HS-27A (cell line): ENCODE data around the gene NDOR1.
"Not testable (repeated sequence)": the region's sequence is repeated elsewhere in the genome, so short reads cannot be mapped to it uniquely, and the experiment has no call there.

Experiments used
- DNase-seq: peaks from one replicate; pipeline ENCODE4 v3.0.0-alpha.2; 2012; ENCODE audit warnings: low read depth, missing footprints

The NDOR1 gene

DNA sequence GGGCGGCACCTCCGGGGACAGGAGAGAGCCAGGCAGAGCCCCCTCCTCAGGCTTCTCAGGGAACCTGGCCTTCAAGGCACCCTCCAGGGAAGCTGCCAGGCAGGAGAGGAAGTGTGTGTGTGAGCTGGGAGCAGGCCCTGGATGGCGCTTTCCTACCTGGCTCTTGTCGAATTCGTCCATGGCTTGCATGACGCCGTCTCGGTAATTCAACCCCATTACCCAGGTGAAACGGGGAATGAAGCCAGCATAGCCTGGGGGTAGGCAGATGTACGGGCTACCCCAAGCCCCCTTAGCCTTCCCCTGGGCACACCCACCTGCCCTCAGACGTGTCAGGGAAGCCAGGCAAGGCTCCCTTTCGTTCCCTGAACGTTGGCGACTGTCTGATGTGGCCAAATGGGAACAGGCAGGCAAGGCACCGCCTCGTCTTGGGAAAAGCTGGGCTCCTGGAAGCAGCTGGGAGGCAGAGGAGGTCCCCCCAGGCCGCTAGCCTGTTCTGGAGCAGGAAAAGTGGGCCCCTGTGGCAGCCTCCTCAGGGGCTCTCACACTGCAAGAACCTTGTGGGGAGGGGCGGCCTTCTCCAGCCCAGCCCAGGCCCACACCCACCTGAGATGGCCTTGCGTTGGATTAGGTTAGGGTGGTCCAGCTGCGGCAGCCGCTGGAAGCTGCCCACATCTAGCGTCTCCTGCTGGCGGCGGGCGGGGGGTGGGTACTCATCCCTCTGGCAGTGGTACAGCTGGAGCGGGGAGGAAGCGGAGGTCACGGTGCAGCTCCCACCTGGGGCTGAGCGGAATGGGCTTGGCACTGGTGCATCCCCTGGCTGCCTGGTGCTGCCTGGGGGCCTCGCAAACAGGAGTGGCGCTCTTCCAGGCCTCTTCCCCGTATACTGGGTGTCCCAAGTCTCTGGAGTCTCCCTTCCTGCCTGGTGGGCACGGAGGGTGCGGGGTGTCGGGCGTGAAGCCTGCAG is 39.3 kb downstream of the NDOR1 start:
- no peak for DNase-seq

DNA sequence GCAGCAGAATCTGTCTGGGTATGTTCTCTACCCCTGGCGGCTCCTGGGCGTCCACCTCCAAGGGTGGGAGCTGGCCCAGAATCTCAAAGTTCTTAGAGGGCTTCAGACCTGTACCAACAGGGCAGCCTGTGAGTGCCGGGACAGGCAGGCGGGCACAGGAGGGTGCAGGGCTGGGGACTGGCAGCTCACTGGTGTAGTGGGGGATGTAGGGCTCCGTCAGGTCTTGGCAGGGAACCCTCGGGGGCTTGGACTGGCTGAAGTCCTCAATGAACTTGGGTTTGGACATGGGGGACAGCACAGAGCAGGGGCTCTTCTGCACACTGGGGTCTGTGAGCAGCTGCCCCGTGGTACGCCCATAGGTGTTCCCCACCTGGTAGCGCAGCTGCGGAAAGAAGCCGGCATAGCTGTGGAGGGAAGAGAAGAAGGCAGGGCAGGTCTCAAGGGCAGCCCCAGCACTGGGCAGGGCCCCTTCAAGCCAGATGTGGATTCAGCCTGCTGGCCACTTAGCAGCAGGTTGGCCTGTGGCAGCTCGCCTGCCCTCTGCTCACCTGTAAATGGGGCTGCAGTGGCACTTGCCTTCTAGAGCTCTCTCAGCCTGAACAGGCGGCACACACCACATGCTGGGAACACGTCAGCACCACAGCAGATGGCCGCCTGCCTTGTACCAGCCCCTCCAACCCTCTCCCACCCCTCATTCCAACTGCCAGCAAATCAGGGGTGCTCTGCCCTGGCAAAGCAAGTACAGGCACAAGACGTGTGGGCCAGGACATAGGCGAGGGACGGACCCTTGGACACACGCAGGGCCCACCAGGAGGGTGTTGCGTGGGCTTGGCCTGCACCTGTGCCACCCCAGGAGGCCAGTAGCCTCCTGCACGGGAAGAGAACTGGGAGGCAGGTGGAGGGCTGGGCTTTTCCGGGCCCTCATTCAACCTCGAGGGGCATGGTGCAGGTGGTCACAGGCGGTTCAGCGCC is 40.2 kb downstream of the NDOR1 start:
- DNase-seq = no peak

DNA sequence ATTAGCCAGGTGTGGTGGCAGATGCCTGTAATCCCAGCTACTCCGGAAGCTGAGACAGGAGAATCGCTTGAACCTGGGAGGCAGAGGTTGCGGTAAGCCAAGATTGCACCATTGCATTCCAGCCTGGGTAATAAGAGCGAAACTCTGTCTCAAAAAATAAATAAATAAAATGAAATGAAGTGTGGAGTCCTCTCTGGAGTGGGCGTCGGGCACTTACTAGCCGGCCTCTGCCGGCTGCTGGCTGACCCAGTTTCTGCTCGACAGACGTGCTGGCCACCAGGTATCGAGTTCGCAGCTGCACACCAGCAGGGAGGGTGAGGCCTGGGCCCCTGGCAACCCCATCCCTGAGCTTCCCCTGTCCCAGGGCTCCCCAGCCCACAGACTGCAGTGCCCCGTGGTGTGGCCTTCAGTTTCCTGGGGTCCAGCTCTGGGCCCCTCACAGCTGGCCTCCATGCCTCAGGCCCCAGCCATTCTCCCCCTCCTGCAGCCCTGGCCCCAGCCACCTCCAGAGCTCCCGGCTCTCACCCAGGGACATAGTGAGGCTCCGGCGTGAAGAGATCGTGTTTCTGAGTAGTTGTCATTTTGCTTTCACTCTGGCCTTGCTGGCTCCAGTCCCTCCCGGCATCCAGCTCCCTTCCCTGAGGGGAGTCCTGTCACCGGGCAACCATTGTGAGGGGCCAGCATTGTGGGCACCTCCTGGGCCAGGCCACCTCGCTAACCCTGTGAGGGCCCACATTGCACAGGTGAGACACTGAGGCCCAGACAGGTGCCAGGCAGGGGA is 41.8 kb downstream of the NDOR1 start:
- no peak for DNase-seq

DNA sequence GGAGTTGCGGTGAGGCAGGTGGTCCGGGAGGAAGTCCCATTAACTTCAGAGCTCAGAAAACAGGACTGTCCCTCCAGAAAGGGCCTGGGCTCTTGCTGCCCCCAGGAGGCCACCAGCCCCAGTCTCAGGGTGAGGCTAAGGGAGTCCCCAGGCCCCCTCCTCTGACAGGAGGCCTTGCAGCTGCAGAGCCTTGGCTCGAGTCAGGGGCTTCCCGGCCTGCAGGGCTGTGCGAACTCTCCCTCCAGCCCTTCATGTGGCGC is 42.3 kb downstream of the NDOR1 start:
- no peak for DNase-seq

DNA sequence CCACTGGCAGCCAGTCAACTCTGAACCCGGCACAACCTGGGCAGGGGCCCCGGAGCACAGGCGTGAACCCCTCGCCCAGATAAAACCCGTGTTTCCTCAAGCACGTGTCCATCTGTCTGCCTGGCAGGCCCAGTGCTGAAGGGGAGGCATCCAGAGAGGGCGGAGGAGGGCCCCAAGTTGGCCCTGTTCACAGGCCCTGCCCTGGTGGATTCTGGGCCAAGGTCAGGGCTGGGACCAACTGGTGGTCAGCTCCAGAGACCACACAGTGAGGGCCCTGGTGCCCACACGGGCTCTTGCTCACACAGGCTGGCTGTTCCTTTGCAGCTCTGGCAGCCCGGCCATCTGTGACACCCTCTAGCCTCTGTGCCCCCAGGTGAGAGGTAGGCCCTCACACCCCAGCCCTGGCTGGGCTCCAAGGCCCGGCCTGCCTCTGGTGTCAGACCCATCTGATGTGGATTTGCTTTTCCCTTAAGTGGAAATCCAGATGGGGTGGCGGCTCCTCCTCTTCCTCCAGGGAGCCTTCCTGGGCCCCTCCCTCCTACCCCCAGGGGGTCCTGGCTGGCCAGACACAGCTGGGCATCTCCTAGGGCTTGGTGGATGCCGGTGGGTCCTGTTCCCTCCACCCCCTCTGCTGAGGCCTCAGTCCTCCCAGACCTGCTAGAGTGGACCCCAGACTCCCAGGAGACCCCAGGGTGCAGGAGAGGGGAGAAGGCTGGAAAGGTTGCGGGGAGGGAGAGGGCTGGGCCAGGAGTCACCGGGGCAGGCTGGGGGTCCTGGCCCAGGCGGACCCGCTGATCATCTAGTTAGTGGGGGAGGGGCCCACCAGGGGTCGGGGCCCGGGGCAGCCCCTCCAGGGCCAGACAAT is 45.1 kb downstream of the NDOR1 start:
- DNase-seq = no peak

DNA sequence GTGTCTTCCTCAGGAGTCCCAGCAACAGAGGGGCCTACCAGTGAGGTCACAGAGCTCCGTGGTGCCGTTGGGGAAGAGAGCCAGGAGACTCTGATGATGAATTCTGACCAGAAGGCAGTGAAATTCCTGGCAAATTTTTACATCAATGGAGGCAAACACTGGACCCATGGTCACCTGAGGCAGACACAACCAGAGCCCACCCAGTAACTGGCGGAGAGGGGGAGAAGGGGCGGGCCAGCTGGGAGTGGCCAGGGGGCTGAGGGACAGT is 45.6 kb downstream of the NDOR1 start, which contains the start of gene STPG3:
TSS of gene STPG3 (plus strand) at position 93 of the 268 bp plus-strand sequence. CDS start at position 94, 1 bp downstream.
- DNase-seq = no peak

DNA sequence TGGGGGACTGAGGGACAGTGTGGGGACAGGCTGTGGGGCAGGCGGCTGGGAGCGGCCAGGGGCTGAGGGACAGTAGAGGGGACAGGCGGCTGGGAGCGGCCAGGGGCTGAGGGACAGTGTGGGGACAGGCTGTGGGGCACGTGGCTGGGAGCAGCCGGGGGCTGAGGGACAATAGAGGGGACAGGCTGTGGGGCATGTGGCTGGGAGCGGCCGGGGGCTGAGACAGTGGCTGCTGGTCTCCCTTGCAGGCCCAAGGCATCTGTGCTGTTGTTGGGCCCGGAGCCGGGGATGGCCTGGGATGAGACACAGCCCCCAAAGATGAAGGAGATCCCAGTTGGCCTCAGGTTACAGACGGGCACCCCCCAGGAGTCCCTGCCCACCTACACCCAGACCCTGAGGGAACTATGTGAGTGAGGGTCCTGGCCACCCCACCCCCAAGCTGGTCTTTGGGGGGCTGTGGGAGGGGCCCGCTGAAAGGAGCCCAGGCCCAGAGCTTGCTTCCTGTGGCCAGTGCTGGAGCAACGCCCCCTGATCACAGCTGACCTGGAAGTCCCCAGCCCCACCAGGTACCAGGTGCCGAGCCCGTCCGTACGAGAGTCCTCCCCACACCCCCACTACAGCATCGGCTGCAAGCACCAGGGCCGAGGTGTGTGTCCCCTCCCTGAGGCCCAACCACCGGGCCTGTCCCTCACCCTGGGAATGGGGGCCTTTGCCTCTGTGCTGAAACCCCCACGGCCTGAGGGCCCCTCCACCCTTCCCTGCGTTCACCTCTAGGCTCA is 46.2 kb downstream of the NDOR1 start:
- no peak for DNase-seq

DNA sequence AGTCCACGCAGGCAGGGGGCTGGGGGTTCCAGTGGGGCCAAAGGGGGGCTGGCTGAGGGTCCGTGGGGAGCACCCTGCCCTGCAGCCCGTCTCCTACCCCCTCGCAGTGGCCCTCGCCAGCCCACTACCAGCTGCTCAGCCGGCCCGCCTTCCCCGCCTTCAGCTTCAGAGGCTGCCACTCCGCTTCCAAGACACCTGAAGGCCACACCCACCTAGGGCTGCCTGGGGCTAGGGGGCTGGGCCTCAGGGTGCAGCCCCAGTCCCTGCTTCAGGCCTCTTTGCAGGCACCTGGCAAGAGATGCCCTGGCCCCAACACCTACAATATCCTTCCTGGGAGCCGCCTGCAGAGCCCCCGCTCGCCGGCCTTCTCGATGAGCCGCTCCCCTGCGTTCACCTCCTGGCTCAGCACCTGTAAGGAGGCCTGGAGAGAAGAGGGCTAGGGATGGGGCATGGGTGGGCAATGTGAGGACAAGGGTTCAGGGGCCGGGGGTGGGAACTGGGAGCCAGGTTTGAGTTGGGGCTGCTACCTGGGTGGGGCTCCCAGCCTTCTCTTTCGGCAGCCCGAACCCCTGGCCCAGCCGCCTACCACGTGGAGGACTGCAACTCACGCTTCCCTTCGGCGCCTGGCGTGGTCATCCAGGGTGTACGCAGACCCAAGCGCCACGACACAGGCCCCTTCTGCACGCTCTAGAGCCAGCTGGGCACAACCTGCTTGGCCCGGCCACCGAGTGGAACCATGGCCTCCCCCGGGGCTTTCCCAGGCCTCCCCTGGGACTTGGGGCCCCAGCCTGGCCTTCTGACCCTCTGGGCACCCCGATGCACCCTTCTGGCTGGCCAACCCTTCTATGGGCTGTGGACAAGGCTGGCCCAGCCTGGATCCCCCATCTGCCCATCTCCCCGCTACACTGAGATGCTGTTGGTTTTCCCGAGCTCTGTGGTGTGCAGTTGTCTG is 47.3 kb downstream of the NDOR1 start:
- DNase-seq = no peak

DNA sequence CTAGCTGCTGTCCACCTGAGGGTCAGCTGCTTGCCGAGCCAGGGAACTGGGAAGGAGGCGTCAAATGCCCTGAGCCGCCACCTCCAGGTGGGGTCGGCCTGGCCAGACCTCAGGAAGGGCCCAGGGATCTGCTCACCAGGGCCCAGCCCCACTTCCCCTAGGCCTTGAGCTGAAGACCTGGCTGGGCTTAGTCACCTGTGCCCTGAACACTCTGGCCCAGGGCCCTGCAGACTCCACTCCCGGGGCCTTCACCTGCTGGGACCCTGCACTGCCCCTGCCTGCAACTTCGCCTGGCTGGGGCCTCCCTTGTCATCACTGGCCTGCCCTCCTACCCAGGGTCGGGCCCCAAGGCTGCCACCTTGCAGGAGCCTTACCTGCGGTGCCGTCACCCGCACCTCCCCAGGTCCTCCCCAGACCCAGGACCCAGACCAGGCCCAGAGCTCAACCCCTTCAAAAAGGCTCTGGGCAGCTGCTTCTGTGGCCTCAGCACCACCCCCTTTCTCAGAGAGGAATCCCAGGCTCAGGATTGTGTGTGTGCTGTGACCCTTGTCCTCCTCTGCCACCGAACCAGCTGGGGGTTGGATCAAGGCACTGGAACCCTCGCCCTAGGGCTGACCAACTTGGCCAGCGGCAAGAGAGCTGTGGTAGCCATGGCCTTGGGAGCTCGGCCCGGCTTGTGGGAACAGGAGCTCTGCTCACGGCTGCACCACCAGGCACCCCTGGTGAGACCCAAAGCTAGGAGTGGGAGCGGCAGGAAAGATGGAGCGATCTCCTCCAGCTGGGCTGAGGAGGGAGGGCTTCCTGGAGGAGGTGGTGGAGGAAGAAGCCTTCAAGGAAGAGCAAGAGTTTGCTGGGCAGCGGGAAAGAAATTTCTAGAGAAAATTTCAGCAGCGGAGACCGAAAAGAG is 48.5 kb downstream of the NDOR1 start:
- DNase-seq = no peak

DNA sequence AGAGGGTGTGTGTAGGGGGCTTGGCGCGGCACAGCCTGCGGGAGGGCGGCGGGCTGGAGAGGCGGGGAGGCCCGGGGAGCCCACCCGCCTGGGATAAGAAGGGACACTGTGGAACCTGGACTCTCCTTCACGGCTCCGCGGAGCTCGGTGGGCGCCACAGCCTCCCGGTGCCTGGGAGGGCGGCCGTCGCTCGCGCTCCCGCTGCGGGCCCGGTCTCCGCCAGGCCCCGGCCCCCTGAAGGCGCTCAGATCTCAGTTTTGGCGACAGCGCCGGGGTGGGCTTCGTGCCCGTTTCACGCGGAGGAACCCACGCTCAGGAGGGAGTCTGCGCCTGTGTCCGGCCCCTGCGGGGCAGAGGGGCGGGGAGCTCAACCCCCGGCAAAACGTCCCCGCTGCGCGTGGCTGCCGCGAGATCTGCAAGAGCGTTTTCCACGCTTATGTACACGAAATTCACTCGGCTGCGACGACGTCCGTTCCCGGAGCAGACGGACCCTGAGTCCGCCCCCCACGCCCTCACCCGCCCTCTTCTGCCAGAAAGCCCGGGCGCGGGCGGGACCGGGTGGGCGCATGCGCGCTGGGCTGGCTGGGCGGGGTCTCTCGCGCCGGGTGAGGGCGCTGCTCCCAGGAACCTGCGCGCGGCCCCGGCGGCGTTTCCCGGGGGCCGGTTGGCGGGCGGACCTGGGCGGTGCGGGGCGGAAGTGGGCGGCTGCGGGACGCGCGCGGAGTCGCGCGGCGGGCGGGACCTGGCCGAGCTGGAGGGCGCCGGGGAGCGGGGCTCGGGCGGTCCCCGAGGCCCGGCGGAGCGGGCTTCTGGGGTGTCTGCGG is 49.3 kb downstream of the NDOR1 start, which contains the start of gene NELFB:
TSS of gene NELFB (plus strand) at position 704 of the 824 bp plus-strand sequence.
- no peak for DNase-seq

DNA sequence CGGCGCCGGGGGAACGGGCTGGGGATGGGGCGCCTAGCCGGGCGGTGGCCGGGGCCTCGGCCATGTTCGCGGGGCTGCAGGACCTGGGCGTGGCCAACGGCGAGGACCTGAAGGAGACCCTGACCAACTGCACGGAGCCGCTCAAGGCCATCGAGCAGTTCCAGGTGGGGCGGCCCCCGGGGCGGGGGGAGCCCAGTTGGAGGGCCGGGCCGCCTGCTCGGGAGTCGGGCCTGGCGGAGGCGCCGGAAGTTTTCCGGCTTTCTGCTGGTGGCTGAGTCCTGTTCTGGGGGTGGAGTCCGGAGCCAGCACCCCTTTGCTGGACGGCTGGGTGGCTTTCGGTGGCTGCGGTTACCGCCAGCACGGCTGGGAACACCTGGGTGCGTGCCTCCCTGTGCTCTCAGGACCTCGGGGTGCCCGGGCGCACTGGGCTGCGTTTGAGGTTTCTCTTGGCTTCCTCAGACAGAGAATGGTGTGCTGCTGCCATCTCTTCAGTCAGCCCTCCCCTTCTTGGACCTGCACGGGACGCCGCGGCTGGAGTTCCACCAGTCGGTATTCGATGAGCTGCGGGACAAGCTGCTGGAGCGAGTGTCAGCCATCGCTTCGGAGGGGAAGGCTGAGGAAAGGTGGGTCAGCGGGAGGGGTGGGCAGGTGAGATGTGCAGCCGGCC is 50.1 kb downstream of the NDOR1 start:
- no peak for DNase-seq

DNA sequence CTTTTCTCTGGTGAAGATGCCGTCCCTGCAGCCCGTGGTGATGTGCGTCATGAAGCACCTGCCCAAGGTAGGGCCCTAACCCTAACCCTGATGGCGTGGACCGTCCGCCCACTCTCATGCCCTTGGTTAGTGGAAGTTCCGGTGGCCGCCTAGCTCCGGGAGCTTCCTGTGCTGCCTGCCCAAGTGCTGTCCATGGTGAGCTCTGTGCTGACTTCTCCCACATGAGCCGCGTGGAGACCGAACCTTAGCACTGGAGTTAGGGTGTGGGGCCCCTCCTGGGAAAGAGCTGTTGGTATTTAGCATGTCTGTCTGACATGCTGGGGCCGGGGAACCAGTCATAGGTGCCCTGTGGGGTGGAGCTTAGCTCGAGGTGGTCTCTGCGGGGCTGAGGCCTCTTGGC is 50.9 kb downstream of the NDOR1 start:
- no peak for DNase-seq

DNA sequence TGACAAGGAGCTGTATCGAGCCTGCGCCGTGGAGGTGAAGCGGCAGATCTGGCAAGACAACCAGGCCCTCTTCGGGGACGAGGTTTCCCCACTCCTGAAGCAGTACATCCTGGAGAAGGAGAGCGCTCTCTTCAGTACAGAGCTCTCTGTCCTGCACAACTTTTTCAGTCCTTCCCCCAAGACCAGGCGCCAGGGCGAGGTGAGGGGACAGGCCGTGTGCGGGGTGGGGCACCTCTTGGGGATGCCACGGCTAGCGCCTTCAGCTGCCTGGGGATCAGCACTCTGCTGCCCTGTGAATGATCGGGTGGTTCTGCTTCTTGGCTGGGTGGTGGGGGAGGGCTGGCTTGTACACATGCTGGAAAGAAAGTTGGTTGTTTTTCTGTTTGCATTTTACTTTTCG is 51.4 kb downstream of the NDOR1 start:
- no peak for DNase-seq

DNA sequence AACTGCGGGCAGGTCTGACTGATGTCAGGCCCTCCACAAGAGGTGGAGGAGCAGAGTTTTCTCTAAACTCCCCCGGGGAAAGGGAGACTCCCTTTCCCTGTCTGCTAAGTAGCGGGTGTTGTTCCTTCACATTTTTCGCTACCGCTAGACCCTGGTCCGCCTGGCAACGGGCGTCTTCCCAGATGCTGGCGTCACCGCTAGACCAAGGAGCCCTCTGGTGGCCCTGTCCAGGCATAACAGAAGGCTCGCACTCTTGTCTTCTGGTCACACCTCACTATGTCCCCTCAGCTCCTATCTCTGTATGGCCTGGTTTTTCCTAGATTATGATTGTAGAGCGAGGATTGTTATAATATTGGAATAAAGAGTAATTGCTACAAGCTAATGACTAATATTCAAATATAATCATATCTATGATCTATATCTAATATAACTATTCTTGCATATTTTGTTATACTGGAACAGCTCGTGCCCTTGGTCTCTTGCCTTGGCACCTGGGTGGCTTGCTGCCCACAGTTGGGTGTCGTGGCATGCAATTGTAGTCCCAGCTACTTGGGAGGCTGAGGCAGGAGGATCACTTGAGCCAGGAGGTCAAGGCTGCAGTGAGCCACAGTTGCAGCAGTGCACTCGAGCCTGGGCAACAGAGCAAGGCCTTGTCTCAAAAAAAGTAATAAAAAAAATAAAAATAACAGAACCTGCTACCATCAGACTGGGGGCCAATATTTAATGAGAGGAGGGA is 56.8 kb downstream of the NDOR1 start:
- not testable (repeated sequence) for DNase-seq

DNA sequence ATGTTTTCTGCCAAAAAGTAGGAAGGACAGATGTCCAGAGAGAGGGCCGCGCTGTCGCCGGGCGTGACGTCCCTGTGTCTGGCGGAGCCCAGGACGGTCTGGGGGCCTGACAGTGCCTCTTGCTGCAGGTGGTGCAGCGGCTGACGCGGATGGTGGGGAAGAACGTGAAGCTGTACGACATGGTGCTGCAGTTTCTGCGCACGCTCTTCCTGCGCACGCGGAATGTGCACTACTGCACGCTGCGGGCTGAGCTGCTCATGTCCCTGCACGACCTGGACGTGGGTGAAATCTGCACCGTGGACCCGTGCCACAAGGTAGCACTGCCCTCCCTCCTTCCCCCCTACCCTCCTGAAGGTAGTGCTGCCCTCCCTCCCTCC is 57.4 kb downstream of the NDOR1 start:
- DNase-seq = no peak

DNA sequence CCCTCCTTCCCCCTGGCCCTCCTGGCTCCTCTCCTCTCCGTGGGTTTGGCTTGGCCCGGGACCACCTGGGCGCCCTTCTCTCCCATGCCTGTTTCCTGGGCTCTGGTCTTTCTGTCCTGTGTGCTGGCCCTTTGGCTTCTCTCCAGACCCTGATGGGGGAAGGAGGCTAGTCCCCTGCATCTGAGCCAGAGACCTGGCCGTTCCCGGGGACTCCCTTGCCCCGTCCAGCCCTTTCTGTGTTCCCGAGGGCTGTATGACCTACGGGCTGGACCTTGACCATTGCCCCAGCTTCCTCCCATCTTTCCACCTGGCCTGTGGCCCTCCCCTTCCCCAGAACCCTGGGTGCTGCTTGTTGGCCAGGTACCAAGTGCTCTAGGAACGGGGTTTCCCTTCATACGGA is 58.0 kb downstream of the NDOR1 start:
- DNase-seq = no peak
